ENCODE data around the gene MS4A10. TPM values are rescaled to one million over a fixed set of nuclear protein-coding genes. Genes with fewer than 3 reads are reported as not detected.
A peak's percentile ranks its signal among the peaks of the same experiment; 100 is the strongest.

Gene MS4A10
- total and polyA plus RNA-seq, 10 donors, result not detected

GRCh38 chr11:60844870-60845221, 59.7 kb downstream of the MS4A10 start:
- H3K36me3 ChIP-seq, result peaks cover 0 to 44% (median 28%) of the 10 kb centered on the region in 6 donors
- intact Hi-C loops (cut with DNase I; ENCODE audit: low total_unique reads), result loop anchor here (5.0 kb wide), 1 partner anchor 57 kb away; no protein-coding TSS in a partner anchor
- no peak for DNase-seq
- H3K4me3 ChIP-seq, result peak overlapping the region in 2 of 8 donors; percentile 76 to 86
- H3K27ac ChIP-seq, result no peak overlapping the region
- H3K9me3 ChIP-seq, result no peaks in the 10 kb centered on the region
- TF ChIP-seq CTCF (IDR thresholded peaks at IDR 0.05 in 8 of 11, conservative IDR thresholded peaks at IDR 0.05 in 3 of 11) (no peak), POLR2A (IDR thresholded peaks at IDR 0.05) (no peak), POLR2AphosphoS5 (IDR thresholded peaks at IDR 0.05) (no peak)
- H3K27me3 ChIP-seq (replicated peaks in 1 of 7), result no peaks in the 10 kb centered on the region
- H3K4me1 ChIP-seq, result peaks cover 20 to 59% (median 44%) of the 10 kb centered on the region in 6 donors
- WGBS, 5 donors, result 41 to 66% (median 54%) methylated on average over 4 of the region's 4 CpGs

- Histone ChIP-seq H3K27ac (no peak overlapping the region), H3K9me3 (no peaks in the 10 kb centered on the region), H3K36me3 (peaks cover 0 to 49% (median 33%) of the 10 kb centered on the region in 6 donors), H3K4me3 (no peak overlapping the region), H3K4me1 (peaks cover 20 to 59% (median 44%) of the 10 kb centered on the region in 6 donors), H3K27me3 (replicated peaks in 1 of 7) (no peaks in the 10 kb centered on the region)
- no peak for DNase-seq
- TF ChIP-seq CTCF (IDR thresholded peaks at IDR 0.05 in 8 of 11, conservative IDR thresholded peaks at IDR 0.05 in 3 of 11) (no peak), POLR2AphosphoS5 (IDR thresholded peaks at IDR 0.05) (no peak), POLR2A (IDR thresholded peaks at IDR 0.05) (no peak)
- 82 to 87% (median 86%) methylated on average over 8 of the region's 8 CpGs for WGBS, 5 donors
- intact Hi-C loops (cut with DNase I; ENCODE audit: low total_unique reads), result no loop called here
Measured at GRCh38 chr11:60845338-60845737, 60.2 kb downstream of the MS4A10 start.

- Histone ChIP-seq H3K9me3 (no peaks in the 10 kb centered on the region), H3K27me3 (replicated peaks in 1 of 7) (no peaks in the 10 kb centered on the region), H3K27ac (no peak overlapping the region), H3K4me3 (no peak overlapping the region), H3K4me1 (peaks cover 20 to 43% (median 34%) of the 10 kb centered on the region in 6 donors), H3K36me3 (peaks cover 0 to 69% (median 50%) of the 10 kb centered on the region in 6 donors)
- TF ChIP-seq POLR2A (IDR thresholded peaks at IDR 0.05) (no peak), CTCF (IDR thresholded peaks at IDR 0.05 in 8 of 11, conservative IDR thresholded peaks at IDR 0.05 in 3 of 11) (no peak), POLR2AphosphoS5 (IDR thresholded peaks at IDR 0.05) (no peak)
- intact Hi-C loops (cut with DNase I; ENCODE audit: low total_unique reads), result no loop called here
- no peak for DNase-seq
- 74 to 84% (median 75%) methylated on average over 13 of the region's 13 CpGs for WGBS, 5 donors
Measured at GRCh38 chr11:60847281-60847680, 62.1 kb downstream of the MS4A10 start.

- 85 to 94% (median 87%) methylated on average over 12 of the region's 12 CpGs for WGBS, 5 donors
- no peak for TF ChIP-seq CTCF (IDR thresholded peaks at IDR 0.05 in 8 of 11, conservative IDR thresholded peaks at IDR 0.05 in 3 of 11)
- TF ChIP-seq POLR2AphosphoS5 (IDR thresholded peaks at IDR 0.05), result no peak
- no peak for TF ChIP-seq POLR2A (IDR thresholded peaks at IDR 0.05)
- H3K4me1 ChIP-seq, result peaks cover 14 to 37% (median 27%) of the 10 kb centered on the region in 6 donors
- no peaks in the 10 kb centered on the region for H3K9me3 ChIP-seq
- DNase-seq, result no peak
- no peak overlapping the region for H3K4me3 ChIP-seq
- H3K36me3 ChIP-seq, result peaks cover 0 to 75% (median 53%) of the 10 kb centered on the region in 6 donors
- H3K27me3 ChIP-seq (replicated peaks in 1 of 7), result no peaks in the 10 kb centered on the region
- H3K27ac ChIP-seq, result no peak overlapping the region
- intact Hi-C loops (cut with DNase I; ENCODE audit: low total_unique reads), result no loop called here
Measured at GRCh38 chr11:60847896-60848295, 62.8 kb downstream of the MS4A10 start.

All from spleen (tissue), 11 donors.